Measurements from ENCODE around the gene SHBG.

The SHBG gene

DNA sequence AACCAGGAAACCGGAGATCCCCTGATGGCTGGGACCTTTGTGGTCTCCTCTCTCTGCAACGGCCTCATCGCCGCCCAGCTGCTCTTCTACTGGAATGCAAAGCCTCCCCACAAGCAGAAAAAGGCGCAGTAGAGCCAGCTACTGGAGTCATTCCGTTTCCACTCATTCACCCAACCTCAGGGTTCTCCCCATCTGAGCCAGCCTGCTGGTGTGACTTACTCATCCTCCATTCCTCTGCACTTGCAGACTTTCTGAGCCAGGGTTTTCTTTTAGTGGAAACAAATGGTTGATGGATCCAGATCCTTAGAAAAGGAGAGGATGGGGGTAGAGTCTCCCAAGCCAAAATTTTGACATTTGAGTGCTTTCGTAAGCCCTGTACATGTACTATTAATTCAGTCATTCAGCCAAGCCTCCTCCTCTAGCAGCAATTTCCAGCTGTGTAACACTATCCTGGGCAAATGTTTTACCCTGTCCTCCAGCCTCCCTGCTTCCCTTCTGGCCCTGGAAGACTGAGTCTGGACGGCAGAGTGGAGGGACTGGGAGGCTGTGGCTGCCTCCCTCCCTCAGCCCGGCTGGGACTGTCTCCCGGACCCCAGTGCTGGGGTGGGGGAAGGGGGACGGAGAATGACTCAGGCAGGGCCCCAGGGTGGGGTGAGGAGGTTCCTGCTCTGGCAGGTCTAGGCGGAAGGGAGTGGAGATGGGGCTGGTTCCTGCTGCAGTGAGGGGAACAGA, 42.3 kb upstream of the SHBG start:
- TF ChIP-seq, protein P1, sequence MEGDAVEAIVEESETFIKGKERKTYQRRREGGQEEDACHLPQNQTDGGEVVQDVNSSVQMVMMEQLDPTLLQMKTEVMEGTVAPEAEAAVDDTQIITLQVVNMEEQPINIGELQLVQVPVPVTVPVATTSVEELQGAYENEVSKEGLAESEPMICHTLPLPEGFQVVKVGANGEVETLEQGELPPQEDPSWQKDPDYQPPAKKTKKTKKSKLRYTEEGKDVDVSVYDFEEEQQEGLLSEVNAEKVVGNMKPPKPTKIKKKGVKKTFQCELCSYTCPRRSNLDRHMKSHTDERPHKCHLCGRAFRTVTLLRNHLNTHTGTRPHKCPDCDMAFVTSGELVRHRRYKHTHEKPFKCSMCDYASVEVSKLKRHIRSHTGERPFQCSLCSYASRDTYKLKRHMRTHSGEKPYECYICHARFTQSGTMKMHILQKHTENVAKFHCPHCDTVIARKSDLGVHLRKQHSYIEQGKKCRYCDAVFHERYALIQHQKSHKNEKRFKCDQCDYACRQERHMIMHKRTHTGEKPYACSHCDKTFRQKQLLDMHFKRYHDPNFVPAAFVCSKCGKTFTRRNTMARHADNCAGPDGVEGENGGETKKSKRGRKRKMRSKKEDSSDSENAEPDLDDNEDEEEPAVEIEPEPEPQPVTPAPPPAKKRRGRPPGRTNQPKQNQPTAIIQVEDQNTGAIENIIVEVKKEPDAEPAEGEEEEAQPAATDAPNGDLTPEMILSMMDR (IDR thresholded peaks at IDR 0.05; ENCODE audit: low read depth, low read length), result no peak
- TF ChIP-seq MYC (IDR thresholded peaks at IDR 0.05; ENCODE audit: low read depth, low read length) (no peak), POLR2A (IDR thresholded peaks at IDR 0.05; ENCODE audit: extremely low read depth, insufficient read length) (no peak)
- no peak for DNase-seq (ENCODE audit: low read depth)
- H3K4me3 ChIP-seq (ENCODE audit: low read depth, low read length), result no peak overlapping the region

- TF ChIP-seq MAX (IDR thresholded peaks at IDR 0.05; ENCODE audit: low read depth, low read length), result no peak
- TF ChIP-seq POLR2A (IDR thresholded peaks at IDR 0.05; ENCODE audit: extremely low read depth, insufficient read length), result no peak
- TF ChIP-seq MYC (IDR thresholded peaks at IDR 0.05; ENCODE audit: low read depth, low read length), result no peak
- TF ChIP-seq, protein P1 (IDR thresholded peaks at IDR 0.05; ENCODE audit: low read depth, low read length), result no peak
- no peak for DNase-seq (ENCODE audit: low read depth)
- no peak overlapping the region for H3K4me3 ChIP-seq (ENCODE audit: low read depth, low read length)
These were observed 41.3 kb upstream of the SHBG start for GRCh38 chr17:7588553-7589203.

DNA sequence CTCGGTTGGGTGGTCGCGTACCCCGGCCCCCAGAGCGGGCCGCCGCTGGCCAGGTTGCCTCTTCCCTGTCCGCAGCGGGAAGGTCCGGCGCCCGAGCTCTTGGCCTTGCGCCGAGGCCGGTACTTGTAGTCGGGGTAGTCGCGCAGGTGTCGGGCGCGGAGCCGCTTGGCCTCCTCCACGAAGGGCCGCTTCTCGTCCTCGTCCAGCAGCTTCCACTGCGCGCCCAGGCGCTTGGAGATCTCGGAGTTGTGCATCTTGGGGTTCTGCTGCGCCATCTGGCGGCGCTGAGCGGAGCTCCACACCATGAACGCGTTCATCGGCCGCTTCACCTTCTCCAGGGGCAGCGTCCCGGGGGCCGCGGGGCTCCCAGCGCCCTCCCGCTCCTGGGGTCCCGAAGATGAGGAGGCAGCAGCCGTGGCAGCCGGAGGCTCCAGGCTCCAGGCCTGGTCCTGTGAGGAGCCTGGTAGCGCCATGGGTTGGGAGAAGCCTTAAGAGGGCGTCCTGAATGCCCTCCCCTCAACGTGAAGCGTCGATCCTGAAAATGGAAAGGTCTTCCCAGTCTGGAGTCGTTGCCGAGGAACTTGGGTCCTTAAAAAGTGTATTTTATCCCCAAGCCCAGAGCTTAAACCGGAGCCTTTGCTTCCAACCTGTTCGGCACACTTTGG, 40.6 kb upstream of the SHBG start:
- no peak overlapping the region for H3K4me3 ChIP-seq (ENCODE audit: low read depth, low read length)
- no peak for DNase-seq (ENCODE audit: low read depth)
- TF ChIP-seq, protein P1 (IDR thresholded peaks at IDR 0.05; ENCODE audit: low read depth, low read length), result no peak
- no peak for TF ChIP-seq POLR2A (IDR thresholded peaks at IDR 0.05; ENCODE audit: extremely low read depth, insufficient read length)
- TF ChIP-seq MYC (IDR thresholded peaks at IDR 0.05; ENCODE audit: low read depth, low read length), result no peak
- no peak for TF ChIP-seq MAX (IDR thresholded peaks at IDR 0.05; ENCODE audit: low read depth, low read length)

DNA sequence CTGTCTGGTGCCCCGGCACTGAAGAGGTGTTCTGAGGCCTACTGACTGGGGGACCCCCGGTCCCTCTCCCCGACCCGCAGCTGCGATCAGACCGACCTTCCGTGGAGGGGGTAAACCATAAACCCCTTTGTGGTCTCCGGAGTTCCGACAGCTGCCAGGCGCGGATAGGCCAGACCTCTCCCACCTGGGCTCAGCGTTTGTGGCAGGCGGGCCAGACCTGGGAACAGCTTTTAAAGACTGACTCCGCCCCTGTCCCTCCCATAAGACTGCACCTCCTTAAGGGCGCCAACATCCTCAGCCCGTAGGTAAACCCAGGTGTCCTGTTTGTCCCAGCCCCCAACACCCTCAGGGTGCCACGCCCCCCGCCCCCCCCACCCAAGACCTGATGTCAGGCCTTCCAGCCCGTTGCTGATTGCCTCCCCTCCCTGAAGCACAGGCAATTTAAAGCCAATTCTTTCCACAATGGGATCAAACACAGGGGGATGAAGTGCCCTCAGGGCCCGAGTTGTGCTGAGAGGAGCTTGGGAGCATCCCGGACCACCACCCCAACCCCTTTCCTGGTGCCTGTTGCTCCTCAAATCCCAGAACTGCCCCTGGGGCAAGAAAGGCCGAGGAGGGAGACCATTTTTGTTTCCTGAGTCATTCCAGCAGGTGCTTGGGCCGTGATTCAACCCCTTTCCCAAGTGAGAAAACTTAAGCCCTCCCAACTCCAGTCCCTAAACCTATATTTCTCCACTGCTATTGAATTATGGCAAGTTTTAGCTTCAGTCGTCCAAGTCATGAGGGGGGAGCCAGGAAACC, 39.8 kb upstream of the SHBG start, which contains the start of gene SOX15:
Gene SOX15 (minus strand): TSS at position 204 of the 801 bp plus-strand sequence. CDS start 418 bp downstream, outside the sequence.
- no peak for TF ChIP-seq POLR2A (IDR thresholded peaks at IDR 0.05; ENCODE audit: extremely low read depth, insufficient read length)
- TF ChIP-seq MAX (IDR thresholded peaks at IDR 0.05; ENCODE audit: low read depth, low read length), result no peak
- TF ChIP-seq, protein P1 (IDR thresholded peaks at IDR 0.05; ENCODE audit: low read depth, low read length), result no peak
- no peak for TF ChIP-seq MYC (IDR thresholded peaks at IDR 0.05; ENCODE audit: low read depth, low read length)
- DNase-seq (ENCODE audit: low read depth), result no peak
- H3K4me3 ChIP-seq (ENCODE audit: low read depth, low read length), result no peak within 1 kb of the TSS

DNA sequence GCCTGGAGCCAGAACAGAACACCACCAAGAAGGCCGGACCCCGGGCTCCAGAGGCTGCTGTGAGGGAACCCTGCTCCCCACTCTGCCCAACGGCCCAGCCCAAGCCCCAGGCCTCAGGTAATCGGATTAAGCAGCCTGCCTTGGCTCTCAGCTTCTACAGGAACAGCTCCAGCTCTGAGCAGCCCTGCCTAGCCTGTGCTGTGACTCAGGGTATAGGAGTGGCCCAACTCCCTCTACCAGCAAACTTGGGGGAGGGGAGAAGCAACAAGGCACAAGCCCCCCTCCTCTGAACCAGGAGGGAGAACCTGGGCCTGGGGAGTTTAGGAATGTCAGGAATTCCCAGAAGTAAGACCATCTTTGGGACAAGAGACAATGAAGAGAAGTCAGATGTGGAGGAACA, 39.2 kb upstream of the SHBG start:
- H3K4me3 ChIP-seq (ENCODE audit: low read depth, low read length), result no peak overlapping the region
- TF ChIP-seq MYC (IDR thresholded peaks at IDR 0.05; ENCODE audit: low read depth, low read length), result no peak
- no peak for TF ChIP-seq MAX (IDR thresholded peaks at IDR 0.05; ENCODE audit: low read depth, low read length)
- no peak for TF ChIP-seq POLR2A (IDR thresholded peaks at IDR 0.05; ENCODE audit: extremely low read depth, insufficient read length)
- TF ChIP-seq, protein P1 (IDR thresholded peaks at IDR 0.05; ENCODE audit: low read depth, low read length), result no peak
- no peak for DNase-seq (ENCODE audit: low read depth)
